GM18498 (cell line): Measurements from ENCODE around the gene MRPL2.

Experiments used
- ATAC-seq: cut with Tn5 transposase; IDR thresholded peaks from one replicate; pipeline ENCODE4 v1.9.1; 2021; ENCODE audit warnings: mild to moderate bottlenecking, moderate library complexity; ENCODE audit not compliant: unreplicated experiment

The MRPL2 gene

DNA sequence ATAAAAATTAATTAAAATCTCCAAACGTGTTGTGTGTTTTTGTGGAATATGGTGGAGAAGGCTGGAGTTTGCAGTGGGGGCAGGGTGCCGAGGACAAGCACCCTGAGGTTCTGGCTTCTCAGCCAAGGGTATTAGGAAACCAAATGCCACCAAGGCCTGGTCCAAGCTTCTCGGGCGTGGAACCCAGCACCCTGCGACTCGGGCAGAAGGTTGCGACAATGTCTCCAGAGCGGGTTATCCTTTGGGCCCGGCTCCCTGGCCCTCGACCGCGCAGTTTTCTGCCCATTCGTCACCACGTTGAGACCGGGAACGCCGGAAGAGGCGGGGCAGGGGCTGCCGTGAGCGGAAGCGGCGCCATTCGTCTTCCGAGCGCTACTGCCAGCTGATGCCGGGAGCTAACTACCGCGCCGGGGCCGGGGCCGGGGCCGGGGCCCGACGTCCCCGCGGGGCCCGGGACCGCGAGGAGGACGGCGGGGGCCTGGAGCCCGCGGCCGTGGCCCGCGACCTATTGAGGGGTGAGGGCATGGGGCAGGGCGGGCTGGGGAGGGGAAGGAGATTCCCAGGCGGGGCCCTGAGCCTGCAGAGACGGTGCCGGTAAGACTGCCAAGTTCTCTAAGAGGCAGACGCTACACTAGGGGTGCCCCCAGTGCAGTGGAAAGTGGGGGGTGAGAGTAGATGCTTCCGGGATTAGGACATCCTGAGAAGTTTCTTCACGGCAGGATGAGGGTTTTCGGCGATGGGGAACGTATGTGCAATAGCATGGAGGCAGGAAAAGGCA is 37.8 kb downstream of the MRPL2 start, which contains the start of gene RRP36:
Gene RRP36 (plus strand): TSS at position 354 of the 778 bp plus-strand sequence. CDS start 32 bp downstream, at position 386.
- peak; percentile 89 for ATAC-seq

DNA sequence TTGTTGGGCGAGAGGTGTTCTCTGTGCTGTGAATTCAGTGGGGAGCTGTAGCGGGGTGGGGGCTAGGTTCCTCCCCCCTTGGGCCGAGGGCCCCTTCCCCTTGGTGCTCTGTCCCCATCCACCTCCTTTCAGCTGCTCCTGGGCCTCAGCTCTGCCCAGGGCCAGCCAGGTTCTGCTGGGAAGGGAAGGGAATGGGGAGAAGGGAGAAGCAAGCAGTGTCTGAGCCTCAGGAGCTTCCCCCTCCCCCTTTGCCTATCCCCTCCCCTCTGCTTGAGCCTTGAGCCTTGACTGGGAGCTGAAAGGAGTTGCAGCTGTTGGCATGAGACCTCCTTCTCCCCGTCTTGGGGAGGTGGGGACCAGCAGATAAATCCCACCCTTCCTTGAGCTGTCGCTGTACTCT is 38.4 kb downstream of the MRPL2 start:
- no peak for ATAC-seq

DNA sequence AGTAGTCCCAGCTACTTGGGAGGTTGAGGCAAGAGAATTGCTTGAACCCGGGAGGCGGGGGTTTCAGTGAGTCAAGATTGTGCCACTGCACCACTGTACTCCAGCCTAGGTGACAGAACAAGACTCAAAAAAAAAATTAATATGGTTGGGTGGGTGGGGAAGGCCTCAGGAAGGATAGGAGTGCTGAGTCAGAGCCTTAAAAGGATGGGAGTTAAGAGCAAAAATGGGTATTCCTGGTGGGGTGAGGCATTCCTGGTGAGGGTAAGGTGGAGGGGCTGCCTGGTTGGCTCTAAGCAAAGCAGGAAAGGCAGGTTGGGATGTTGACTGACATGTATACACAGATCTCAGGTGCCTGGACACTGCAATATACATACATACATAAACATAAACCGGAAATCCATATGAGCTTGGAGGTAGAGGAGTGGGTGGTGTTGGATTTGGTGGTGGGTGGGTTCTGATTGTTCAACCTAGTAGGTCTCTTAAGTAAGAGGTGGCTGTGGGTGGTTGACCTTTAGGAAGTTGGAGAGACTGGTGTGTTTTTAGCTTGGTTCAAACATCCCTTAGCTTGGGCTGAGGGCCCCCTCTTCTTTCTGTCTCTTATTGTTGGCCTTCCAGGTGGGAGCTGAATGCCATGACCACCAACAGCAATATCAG is 39.1 kb downstream of the MRPL2 start:
- no peak for ATAC-seq

DNA sequence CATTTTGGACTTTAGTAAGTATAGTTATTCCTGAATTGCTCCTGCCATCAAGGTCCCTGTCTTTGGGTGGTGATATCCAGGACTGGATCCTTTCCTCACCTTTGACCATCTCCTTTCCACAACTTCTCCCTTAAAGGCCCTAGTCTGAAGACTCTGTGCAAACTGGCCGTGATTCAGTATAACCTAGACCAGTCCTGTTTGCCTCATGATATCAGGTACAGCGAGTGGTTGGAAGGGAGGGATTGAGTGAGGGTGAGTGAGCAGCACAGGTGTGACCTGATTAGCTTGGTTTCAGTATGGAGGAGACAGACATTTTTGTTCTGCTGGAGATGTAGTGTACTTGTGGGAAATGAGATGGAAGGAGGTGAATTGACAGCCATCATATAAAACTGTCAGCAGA is 40.1 kb downstream of the MRPL2 start:
- ATAC-seq: no peak

DNA sequence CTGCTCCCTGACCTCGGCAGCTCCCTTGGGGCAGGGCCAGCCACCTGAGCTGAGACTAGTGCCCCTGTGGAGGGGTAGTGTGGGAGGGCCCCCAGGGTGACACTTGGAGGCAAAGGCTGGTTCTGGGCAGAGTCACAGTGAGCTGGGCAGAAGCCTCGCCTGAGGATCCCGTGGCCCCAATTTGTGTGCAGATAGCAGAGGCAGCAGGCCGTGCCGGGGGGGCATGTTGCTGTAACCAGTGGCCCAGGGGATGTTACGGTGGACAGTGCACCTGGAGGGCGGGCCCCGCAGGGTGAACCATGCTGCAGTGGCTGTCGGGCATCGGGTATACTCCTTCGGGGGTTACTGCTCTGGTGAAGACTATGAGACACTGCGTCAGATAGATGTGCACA is 42.3 kb downstream of the MRPL2 start:
- no peak for ATAC-seq

DNA sequence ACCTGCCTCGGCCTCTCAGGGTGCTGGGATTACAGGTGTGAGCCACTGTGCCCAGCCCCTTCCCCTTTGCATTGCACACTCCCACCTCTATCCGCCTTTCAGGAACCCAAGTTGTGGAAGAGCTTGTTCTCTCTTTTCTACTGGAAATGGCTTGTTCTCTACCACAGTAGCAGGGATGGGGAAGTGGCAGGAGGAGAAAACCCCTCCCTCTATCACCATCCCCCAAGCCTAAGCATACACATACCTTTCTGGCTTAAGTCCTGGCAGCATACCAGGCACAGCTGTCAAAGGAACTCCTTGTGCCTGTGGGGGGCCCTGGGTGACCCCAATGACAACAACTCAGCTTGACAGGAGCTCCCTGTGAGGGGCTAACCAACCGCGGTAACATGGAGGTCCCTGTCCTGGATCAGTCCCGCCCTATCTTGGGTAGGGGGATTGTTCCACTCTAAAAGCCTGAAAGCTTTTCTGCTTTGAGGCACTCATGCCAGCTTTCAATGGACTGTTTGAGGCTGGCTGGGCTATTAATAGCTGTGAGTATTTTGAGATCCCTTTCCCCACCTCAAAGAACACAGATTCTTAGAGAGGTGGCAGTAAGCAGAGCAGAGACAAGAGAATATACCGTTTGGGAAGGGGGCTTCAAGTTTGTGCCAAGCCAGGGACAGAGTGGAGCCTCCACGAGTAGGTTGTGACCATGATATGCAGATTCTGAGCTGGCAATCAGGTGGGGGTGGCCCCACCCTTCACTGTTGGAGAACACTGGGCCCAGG is 42.9 kb downstream of the MRPL2 start:
- no peak for ATAC-seq

DNA sequence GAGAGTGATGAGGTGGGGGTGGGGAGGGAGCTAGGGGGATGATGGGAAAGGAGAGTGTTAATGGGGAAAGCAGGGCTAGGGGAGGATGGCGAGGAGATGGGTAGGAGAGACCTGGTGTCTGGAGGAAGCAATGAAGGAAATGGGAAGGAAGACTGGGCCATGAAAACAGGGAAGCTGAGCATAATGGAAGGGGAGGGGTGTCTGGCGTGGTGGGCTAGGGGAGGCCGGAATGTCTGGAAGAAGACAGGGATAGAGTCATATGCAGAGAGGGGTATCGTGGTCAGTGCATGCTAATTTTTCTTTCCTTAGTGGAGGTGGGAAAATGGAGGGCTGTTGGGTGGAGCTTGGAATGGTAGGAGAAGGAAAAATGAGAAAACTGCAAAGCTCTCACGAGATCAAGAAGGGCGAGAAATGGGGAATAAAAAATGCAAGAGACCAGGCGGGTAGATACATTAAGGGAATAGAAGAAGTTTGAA is 44.8 kb downstream of the MRPL2 start:
- ATAC-seq: no peak

DNA sequence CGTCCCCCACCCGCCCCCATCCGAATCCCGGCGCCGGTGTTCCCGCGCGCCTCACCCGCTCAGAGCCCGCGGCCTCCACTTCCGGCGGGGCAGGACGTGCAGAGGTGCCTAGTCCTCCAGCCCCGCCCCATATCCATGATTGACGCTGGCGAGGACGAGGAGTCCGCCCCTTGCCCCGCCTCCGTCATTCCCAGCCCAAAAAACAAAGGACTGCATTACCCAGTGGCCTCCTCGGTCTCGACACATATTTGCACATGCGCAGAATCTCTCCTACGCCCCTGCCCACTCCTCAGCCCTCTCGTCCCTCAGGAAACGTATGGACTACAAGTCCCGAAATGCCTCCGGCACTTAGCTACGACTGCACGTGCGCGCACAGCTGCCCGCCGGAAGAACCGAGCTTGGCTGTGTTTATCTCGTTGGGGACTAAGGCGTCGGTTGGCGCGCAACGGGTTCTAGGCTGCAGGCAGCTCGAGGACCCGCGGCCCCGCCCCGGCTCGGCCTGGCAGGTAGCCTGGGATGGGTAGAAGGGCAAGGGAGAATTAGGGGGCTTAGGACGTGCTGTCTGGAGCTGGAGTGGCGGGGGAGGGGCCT is 45.3 kb downstream of the MRPL2 start, which contains the start of the genes KLHDC3 and MEA1:
Gene KLHDC3 (plus strand): TSS at position 407 of the 591 bp plus-strand sequence. CDS start 2,944 bp downstream, outside the sequence.
Gene MEA1 (minus strand): TSS at position 104 of the 591 bp plus-strand sequence. CDS start 133 bp downstream, outside the sequence.
- peak; percentile 96 for ATAC-seq

DNA sequence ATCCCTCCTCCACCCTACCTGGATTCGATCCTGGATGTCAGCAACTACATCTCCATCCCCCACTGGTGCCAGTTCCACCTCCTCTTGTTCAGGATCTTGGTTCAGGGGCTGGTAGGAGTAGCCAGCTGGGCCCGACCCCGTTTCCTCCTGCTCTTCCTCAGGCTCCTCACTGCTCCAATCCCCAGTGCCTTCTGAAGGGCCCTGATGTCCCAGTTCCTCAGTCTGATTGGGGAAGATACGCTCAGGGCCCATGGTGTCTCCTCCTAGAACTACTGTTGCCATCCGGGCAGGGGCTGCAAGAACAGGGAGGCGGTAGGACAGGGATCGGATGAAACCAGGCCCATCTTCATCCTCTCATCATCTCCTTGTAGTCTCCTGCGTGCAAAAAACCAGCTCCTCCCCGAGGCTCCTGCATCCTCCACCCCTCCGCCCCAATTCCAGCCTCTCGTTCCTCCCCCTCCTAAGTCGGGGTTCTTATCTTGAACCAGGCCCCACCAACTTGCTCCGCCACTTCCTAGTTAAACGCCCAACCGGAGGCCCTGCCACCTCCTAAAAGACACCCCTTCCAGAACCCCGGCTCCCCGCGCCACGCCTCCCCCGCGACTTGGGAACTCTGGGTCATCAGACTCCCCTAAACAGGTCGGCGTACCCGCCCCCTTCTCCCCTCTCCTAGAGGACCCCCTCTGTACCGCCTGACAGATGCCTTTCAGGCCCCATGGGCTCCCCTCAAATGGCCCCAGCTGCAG is 46.0 kb downstream of the MRPL2 start:
- no peak for ATAC-seq

DNA sequence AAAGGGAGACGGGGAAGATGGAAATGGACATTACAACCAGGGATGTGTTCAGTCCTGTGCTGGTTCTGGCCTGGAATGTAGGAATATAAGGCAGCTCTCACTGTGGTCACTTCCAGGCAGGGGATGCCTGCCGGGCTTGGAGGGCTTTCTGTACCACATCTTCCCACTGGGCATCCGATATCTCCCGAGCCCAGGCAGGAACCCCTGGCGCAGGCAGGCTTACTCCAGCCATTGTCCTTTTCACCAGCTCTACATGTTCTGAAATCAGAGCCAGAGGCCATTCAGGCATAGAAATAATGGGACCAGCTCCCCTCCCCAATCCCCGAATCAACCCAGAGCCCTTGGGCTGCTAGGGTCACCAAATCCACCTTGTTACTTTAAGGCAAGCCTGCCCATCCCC is 46.9 kb downstream of the MRPL2 start:
- no peak for ATAC-seq

DNA sequence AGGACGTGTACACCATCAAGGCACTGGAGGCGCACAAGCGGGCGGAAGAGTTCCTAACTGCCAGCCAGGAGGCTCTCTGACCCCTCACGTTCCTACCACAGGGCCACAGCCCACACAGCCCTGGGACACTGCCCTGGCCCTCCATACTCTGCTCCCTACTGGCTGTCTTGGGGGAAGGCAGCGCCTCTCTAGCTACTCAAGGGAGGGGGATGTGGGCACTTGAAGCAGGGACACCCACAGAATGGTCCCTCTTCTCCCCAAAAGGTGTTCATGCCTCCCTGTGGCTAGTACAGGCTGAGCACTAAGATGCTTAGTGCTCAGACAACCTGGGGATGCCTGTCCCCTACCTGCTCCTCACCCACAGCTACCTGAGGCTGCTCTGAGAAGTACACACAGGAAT is 48.0 kb downstream of the MRPL2 start:
- no peak for ATAC-seq

DNA sequence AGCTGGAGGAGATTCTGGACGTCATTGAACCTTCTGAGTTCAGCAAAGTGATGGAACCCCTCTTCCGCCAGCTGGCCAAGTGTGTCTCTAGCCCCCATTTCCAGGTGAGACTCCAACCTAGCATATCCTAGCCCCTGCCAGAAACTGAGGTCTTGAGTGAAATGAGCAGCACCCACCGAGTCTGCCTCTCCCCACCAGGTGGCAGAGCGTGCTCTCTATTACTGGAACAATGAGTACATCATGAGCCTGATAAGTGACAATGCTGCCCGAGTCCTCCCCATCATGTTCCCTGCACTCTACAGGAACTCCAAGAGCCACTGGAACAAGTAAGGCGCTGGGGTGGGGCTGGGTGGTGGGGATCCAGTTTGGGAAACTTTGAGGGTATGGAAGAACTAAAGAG is 50.1 kb downstream of the MRPL2 start:
- ATAC-seq: no peak

DNA sequence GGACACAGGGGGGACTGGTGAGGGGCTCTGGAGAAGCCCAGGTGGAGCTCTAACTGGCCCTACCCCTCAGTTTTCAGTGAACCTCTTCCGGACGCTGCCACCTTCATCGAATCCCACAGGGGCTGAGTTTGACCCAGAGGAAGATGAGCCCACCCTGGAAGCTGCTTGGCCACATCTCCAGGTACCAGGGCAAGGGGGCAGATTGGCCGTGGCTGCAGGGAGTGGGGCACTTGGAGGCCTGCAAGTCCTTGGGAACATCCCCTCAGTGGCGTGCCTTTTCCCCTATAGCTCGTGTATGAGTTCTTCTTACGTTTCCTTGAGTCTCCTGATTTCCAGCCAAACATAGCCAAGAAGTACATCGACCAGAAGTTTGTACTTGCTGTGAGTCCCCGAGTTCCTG is 52.1 kb downstream of the MRPL2 start:
- no peak for ATAC-seq

DNA sequence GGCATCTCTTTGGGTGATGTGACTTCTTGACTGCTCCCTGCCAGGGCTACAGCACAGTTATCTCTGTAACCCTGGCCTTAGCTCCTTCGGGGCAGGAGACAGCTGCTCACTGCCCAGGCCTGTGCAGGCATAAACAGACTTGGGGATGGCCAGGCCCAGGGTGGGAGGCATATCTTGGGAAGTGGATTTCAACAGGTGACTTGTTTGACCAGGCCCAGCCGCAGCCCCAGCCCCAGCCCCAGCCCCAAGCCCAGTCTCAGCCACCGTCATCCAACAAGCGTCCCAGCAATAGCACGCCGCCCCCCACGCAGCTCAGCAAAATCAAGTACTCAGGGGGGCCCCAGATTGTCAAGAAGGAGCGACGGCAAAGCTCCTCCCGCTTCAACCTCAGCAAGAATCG is 53.0 kb downstream of the MRPL2 start:
- no peak for ATAC-seq

DNA sequence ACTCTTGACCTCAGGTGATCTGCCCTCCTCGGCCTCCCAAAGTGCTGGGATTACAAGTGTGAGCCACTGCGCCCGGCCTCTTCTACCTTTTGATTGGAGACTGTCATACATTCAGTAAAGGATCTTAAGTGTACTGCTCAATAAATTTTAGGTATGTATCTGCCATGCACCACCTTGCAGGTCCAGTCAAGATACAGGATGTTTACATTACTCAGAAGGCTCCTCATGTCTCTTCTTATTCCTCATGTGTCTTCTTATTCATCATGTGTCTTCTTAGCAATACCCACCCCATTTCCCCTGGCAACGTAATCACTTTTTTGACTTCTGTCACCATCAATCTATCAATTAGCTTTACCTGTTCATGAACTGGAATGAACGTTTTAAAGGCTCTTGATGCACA is 53.4 kb downstream of the MRPL2 start:
- no peak for ATAC-seq
